ENCODE results near the gene METAP1.
"Not testable (repeated sequence)": the region's sequence is repeated elsewhere in the genome, so short reads cannot be mapped to it uniquely, and the experiment has no call there.

Gene METAP1

DNA sequence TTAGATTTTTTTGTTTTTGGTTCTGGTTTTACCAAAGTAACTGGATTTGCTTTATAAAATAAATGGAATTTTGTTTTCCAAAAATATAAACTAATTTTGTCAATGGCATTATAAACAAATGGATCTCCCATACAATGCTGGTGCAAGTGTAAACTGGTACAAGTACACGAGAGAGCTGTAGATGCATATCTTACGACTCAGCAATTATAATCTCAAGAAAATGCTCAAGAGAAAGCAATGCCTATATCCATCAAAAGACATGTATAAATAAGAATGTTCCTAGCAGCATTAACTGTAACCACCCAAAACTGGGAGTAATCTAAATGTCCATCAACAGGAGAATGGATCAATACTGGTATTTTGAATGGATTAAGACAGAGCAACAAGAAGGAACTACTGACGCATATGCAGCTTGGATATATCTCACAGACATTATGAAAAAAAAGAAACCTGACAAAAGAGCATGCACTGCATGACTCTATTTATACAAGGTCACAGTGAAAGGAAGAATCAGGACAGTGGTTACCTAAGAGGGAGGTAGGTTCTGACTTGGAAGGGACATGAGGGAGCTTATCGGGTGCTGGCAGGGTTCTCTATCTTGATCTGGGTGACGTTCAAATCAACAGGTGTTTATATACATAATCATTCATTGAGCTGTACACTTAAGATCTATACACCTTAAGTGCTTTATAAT is 83.6 kb downstream of the METAP1 start:
- TF ChIP-seq, protein P1, sequence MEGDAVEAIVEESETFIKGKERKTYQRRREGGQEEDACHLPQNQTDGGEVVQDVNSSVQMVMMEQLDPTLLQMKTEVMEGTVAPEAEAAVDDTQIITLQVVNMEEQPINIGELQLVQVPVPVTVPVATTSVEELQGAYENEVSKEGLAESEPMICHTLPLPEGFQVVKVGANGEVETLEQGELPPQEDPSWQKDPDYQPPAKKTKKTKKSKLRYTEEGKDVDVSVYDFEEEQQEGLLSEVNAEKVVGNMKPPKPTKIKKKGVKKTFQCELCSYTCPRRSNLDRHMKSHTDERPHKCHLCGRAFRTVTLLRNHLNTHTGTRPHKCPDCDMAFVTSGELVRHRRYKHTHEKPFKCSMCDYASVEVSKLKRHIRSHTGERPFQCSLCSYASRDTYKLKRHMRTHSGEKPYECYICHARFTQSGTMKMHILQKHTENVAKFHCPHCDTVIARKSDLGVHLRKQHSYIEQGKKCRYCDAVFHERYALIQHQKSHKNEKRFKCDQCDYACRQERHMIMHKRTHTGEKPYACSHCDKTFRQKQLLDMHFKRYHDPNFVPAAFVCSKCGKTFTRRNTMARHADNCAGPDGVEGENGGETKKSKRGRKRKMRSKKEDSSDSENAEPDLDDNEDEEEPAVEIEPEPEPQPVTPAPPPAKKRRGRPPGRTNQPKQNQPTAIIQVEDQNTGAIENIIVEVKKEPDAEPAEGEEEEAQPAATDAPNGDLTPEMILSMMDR (conservative IDR thresholded peaks at IDR 0.05; ENCODE audit: control insufficient read depth, insufficient read depth, low read depth, low read length), result no peak
- DNase-seq (ENCODE audit: low read depth), result no peak
- no peak overlapping the region for H3K4me3 ChIP-seq (ENCODE audit: control insufficient read depth, low read depth, low read length)

DNA sequence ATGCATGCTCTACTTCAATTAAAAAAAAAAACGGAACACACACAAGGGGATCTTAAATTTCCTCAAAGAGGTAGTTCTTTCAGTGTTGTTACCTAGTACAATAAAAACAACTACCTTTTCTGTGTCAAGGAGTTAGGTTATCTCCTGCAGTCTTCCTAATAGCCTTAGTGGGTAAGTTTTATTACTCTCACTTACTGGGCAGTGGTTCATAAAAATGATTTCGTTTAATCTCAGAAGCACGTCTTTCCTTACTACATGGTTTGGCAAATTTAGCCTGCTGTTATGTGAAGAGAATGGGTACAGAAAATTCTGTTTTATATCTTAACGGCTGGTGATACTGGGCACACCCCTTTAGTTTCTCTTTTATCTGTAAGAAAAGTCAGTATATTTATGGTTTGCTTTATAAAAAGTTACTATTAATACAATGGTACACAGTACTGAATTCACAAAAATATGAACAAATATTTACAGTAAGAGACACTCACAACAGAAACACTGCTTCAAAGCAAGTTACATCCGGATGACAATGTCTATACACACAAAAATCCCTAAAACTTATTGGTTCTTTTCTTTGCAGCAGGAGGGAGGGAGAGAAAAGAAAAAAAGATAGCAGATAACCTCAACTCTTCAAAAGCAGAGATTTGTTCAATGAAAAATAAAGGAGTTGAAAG is 84.2 kb downstream of the METAP1 start:
- H3K4me3 ChIP-seq (ENCODE audit: control insufficient read depth, low read depth, low read length), result no peak overlapping the region
- TF ChIP-seq, protein P1 (conservative IDR thresholded peaks at IDR 0.05; ENCODE audit: control insufficient read depth, insufficient read depth, low read depth, low read length), result no peak
- DNase-seq (ENCODE audit: low read depth), result no peak

DNA sequence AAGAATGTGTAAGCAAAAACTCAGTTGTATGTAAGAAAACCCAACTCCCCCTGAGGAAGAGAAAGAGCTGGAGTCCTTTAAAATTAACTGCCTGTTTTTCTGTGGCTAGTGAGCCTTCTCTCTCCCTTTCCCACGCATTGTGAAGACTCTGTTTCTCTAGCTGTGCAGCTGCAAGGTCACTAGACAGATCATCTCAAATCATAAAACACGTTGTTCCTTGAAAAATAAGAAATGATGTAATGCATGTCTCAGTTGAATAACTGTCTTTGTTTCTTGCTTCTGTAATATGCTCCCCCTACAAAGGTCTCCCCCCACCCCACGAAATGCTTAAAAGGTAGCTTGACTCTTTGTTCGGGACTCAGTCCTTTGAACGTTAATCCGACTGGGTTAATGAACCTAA is 85.3 kb downstream of the METAP1 start:
- not testable (repeated sequence) for DNase-seq (ENCODE audit: low read depth); H3K4me3 ChIP-seq (ENCODE audit: control insufficient read depth, low read depth, low read length)

DNA sequence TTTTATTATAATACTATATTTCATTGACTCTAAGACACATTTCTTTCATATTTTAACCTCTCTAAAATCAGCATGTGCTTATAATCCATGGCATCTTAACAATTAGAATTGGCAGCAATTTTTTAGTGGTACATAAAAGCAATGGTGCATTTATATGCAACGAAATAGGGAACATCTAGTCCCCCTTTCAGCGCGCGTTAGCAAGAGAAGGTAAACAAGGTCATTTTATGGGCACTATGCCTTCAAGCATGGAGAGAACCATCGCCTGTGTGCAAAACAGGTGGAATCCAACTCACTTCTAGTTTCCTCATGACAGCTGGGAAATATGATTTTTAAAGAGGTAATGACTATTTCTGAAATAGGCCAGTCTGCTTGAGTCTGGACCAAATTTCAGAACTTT is 86.7 kb downstream of the METAP1 start:
- TF ChIP-seq, protein P1 (conservative IDR thresholded peaks at IDR 0.05; ENCODE audit: control insufficient read depth, insufficient read depth, low read depth, low read length), result no peak
- DNase-seq (ENCODE audit: low read depth), result no peak
- no peak overlapping the region for H3K4me3 ChIP-seq (ENCODE audit: control insufficient read depth, low read depth, low read length)

GRCh38 chr4:99084595-99084994 is 89.1 kb downstream of the METAP1 start:
- no peak overlapping the region for H3K4me3 ChIP-seq (ENCODE audit: control insufficient read depth, low read depth, low read length)
- DNase-seq (ENCODE audit: low read depth), result no peak
- TF ChIP-seq, protein P1 (conservative IDR thresholded peaks at IDR 0.05; ENCODE audit: control insufficient read depth, insufficient read depth, low read depth, low read length), result no peak

DNA sequence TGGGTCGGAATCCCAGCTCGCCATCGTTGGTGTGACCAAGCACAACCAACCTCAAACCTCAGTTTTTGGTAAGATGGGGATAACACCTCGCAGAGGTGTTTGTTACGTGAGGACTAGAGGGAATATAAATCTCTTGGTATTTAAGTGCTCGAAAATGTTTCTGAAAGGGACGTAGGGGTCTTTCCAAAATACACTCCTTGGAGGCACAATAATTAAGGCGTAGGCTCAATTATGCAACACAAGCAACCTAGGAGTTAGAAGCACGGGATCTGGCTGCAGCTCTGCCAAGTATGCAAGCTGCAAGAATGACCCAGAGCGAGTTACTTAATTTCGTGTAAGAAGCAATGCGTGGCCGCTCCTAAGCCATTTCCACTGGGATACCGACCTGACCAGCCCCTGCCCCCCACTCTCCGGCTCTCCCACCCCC is 92.5 kb downstream of the METAP1 start:
- peak; percentile 87 for DNase-seq (ENCODE audit: low read depth)
- H3K4me3 ChIP-seq (ENCODE audit: control insufficient read depth, low read depth, low read length), result peak overlapping the region; percentile 81
- TF ChIP-seq, protein P1 (conservative IDR thresholded peaks at IDR 0.05; ENCODE audit: control insufficient read depth, insufficient read depth, low read depth, low read length), result no peak
